Measurements from ENCODE around the gene DGUOK. TPM values are rescaled to one million over a fixed set of nuclear protein-coding genes. Genes with fewer than 3 reads are reported as not detected.

DGUOK gene
- total RNA-seq, 1 experiment from 2014 or later: 100 TPM

DNA sequence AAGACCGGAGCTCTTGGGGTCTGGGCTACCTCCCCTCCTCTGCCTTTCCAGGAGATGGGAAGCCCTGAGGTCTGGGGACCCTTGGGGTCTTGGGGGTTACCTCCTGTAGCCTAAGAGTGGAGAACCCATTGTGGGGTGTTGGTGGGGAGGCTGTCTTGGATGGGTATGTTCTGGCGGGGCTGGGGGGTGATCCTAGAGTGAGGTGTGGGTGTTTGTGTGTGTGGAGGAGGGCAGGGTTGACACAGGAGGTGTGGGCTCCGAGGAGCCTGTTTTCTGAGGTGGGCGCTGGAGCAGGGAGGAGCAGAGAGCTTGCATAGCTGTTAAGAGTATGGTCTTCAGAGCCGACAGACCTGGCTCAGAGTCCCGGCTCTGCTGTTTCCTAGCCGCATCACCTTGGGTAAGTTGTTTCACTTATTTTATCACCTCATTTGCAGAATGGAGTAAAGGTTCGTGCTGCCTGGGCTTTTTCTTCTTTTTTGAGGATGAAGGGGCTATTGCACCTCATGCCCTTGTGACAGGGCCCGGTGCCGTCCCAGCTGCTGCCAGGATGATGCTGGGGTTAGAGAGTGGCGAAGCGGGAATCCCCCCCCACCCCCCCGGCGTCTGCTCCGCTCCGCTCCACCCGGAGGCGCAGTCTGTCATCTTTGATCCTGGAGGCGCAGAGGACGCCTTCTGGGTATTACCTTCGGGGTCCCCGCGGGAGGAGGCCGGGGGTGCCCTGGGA is 75.3 kb downstream of the DGUOK start (continued):
- TF ChIP-seq ZNF274 (IDR thresholded peaks at IDR 0.05; ENCODE audit: low read depth, low read length) (no peak), YY1 (IDR thresholded peaks at IDR 0.05; ENCODE audit: extremely low read depth, insufficient replicate concordance, low read depth, low read length) (no peak)
- TF ChIP-seq, protein P1, sequence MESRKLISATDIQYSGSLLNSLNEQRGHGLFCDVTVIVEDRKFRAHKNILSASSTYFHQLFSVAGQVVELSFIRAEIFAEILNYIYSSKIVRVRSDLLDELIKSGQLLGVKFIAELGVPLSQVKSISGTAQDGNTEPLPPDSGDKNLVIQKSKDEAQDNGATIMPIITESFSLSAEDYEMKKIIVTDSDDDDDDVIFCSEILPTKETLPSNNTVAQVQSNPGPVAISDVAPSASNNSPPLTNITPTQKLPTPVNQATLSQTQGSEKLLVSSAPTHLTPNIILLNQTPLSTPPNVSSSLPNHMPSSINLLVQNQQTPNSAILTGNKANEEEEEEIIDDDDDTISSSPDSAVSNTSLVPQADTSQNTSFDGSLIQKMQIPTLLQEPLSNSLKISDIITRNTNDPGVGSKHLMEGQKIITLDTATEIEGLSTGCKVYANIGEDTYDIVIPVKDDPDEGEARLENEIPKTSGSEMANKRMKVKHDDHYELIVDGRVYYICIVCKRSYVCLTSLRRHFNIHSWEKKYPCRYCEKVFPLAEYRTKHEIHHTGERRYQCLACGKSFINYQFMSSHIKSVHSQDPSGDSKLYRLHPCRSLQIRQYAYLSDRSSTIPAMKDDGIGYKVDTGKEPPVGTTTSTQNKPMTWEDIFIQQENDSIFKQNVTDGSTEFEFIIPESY (IDR thresholded peaks at IDR 0.05; ENCODE audit: extremely low read depth, insufficient replicate concordance, low read length): no peak

DNA sequence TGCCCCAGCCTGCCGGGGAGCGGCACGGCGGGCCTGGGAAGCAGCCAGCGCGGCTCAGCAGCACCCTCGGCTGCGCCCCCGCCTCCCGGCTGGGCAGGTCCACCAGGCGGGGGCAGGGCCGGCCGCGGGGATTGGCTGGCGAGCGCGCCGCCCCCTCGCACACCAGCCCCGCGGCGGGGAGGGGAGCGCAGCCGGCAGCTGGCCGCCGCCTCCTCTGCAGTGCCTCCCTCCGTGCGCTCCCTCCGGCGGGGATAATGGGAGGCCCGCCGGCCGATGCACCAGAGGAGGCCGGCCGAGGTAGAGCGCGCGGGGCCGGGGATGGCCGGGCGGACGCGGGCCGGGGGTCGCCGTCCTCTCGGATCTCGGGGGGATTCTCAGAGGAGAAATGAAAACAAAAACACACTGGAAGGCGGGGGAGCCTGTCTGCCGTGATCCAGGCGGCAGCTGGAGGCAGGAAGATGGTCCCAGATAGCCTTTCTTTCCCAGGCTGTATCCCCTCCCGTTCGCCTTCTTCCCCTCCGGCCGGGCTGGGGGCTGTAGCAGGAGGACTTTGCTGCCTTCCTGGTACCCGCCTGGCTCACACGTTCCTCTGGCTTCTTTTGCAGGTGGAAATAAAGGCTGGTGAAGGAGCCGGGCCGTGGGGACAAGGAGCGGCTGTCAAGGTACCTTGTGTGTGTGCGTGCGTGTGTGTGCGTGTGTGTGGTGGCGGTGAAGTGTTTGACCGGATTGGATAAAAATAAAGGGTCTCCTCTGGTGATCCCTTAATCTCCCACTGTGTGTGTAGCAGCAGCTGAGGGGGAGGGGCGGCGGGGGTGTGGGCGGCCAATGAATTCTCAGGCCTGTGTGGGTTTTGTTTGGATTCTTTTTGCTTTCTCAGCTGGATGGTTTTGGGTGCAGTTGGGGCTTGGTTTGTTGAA is 76.1 kb downstream of the DGUOK start:
- H3K4me3 ChIP-seq (replicated peaks in 1 of 2; ENCODE audit: low read depth in 1 of 2, low read length in 2 of 2): no peak overlapping the region
- DNase-seq (ENCODE audit: low read depth, low spot score) (no peak), ATAC-seq (no peak)
- H3K79me2 ChIP-seq (ENCODE audit: insufficient read depth, low read length): peaks cover 59% of the 10 kb centered on the region
- peaks cover 0 to 3% of the 10 kb centered on the region in 2 experiments; a peak in 1 of 4 replicates for H3K36me3 ChIP-seq (ENCODE audit: control insufficient read depth in 1 of 2, insufficient read depth in 2 of 2, low read length in 2 of 2)
- no peaks in the 10 kb centered on the region for H4K20me1 ChIP-seq (ENCODE audit: insufficient read depth)
- no peaks in the 10 kb centered on the region for H3K9me3 ChIP-seq (ENCODE audit: control insufficient read depth in 1 of 2, insufficient read depth in 1 of 2, low read depth in 1 of 2, low read length in 2 of 2)
- no TSS peak for BruUV-seq (replicated peaks)
- CTCF ChIA-PET: no interaction called here
- H3K27ac ChIP-seq (ENCODE audit: low read depth, low read length): no peak overlapping the region
- no peaks in the 10 kb centered on the region for H3K9me2 ChIP-seq (ENCODE audit: insufficient read depth)
- H3K4me1 ChIP-seq (ENCODE audit: control insufficient read depth in 1 of 2, insufficient read depth in 2 of 2, low read length in 2 of 2): peaks cover 7 to 24% of the 10 kb centered on the region in 2 experiments; a peak in 3 of 4 replicates
- no peak overlapping the region for H3K4me2 ChIP-seq (ENCODE audit: low read length)
- TF ChIP-seq, protein P2, sequence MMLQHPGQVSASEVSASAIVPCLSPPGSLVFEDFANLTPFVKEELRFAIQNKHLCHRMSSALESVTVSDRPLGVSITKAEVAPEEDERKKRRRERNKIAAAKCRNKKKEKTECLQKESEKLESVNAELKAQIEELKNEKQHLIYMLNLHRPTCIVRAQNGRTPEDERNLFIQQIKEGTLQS (IDR thresholded peaks at IDR 0.05): no peak
- no peak for TF ChIP-seq ZNF274 (IDR thresholded peaks at IDR 0.05; ENCODE audit: low read depth, low read length)
- H3K27me3 ChIP-seq (ENCODE audit: insufficient read depth, low read length): no peaks in the 10 kb centered on the region
- no peak overlapping the region for H3K9ac ChIP-seq (ENCODE audit: low read length)
- H2AFZ ChIP-seq (ENCODE audit: low read depth, low read length, poor library complexity, severe bottlenecking): no peak overlapping the region
- RAD21 ChIA-PET (ENCODE audit: low non-redundant PET in 1 of 2, low total read pairs in 2 of 2, uncharacterized antibody in 2 of 2, unreplicated experiment in 2 of 2): no interaction called here
- POLR2A ChIA-PET: no interaction called here
- intact Hi-C loops (cut with micrococcal nuclease): no loop called here

Data from HCT116 (cell line).